ENCODE results near the gene CTIF. TPM values are rescaled to one million over a fixed set of nuclear protein-coding genes. Genes with fewer than 3 reads are reported as not detected.

Gene CTIF
- total RNA-seq, 1 donor from 2014 or later = 137 TPM

GRCh38 chr18:48839819-48840490 is 301.1 kb downstream of the CTIF start:
- peaks cover 22% of the 10 kb centered on the region for H3K4me1 Mint-ChIP-seq (ENCODE audit: low read depth, unreplicated experiment)
- no peak overlapping the region for H3K4me3 Mint-ChIP-seq (ENCODE audit: unreplicated experiment)
- peak; percentile 1 for DNase-seq
- TF ChIP-seq CTCF (IDR thresholded peaks at IDR 0.05; ENCODE audit: partially characterized antibody, unreplicated experiment) = no peak
- no peak overlapping the region for H3K27ac Mint-ChIP-seq (ENCODE audit: unreplicated experiment)
- H3K36me3 Mint-ChIP-seq (ENCODE audit: unreplicated experiment) = no peaks in the 10 kb centered on the region
- peaks cover 11% of the 10 kb centered on the region for H3K27me3 Mint-ChIP-seq (ENCODE audit: unreplicated experiment)
- peaks cover 7% of the 10 kb centered on the region for H3K9me3 Mint-ChIP-seq (ENCODE audit: unreplicated experiment)

- no peak for TF ChIP-seq CTCF (IDR thresholded peaks at IDR 0.05; ENCODE audit: partially characterized antibody, unreplicated experiment)
- Mint-ChIP-seq H3K4me3 (ENCODE audit: unreplicated experiment) (no peak overlapping the region), H3K36me3 (ENCODE audit: unreplicated experiment) (peaks cover 4% of the 10 kb centered on the region), H3K4me1 (ENCODE audit: low read depth, unreplicated experiment) (peaks cover 22% of the 10 kb centered on the region), H3K27ac (ENCODE audit: unreplicated experiment) (no peak overlapping the region), H3K27me3 (ENCODE audit: unreplicated experiment) (peaks cover 11% of the 10 kb centered on the region), H3K9me3 (ENCODE audit: unreplicated experiment) (peaks cover 4% of the 10 kb centered on the region)
- DNase-seq = peak; percentile 19
These were observed 301.7 kb downstream of the CTIF start for GRCh38 chr18:48840491-48840877.

- peaks cover 16% of the 10 kb centered on the region for H3K36me3 Mint-ChIP-seq (ENCODE audit: unreplicated experiment)
- no peak for TF ChIP-seq CTCF (IDR thresholded peaks at IDR 0.05; ENCODE audit: partially characterized antibody, unreplicated experiment)
- H3K4me1 Mint-ChIP-seq (ENCODE audit: low read depth, unreplicated experiment) = peaks cover 22% of the 10 kb centered on the region
- H3K27me3 Mint-ChIP-seq (ENCODE audit: unreplicated experiment) = peaks cover 11% of the 10 kb centered on the region
- H3K9me3 Mint-ChIP-seq (ENCODE audit: unreplicated experiment) = peaks cover 11% of the 10 kb centered on the region
- H3K4me3 Mint-ChIP-seq (ENCODE audit: unreplicated experiment) = no peak overlapping the region
- peak; percentile 24 for DNase-seq
- peak overlapping the region; percentile 24 for H3K27ac Mint-ChIP-seq (ENCODE audit: unreplicated experiment)
These were observed 302.8 kb downstream of the CTIF start for GRCh38 chr18:48841381-48842258.

- peak overlapping the region; percentile 26 for H3K4me3 Mint-ChIP-seq (ENCODE audit: unreplicated experiment)
- no peak for TF ChIP-seq CTCF (IDR thresholded peaks at IDR 0.05; ENCODE audit: partially characterized antibody, unreplicated experiment)
- H3K27ac Mint-ChIP-seq (ENCODE audit: unreplicated experiment) = peak overlapping the region; percentile 14
- DNase-seq = peak; percentile 16
- H3K36me3 Mint-ChIP-seq (ENCODE audit: unreplicated experiment) = peaks cover 18% of the 10 kb centered on the region
- H3K4me1 Mint-ChIP-seq (ENCODE audit: low read depth, unreplicated experiment) = peaks cover 22% of the 10 kb centered on the region
- peaks cover 12% of the 10 kb centered on the region for H3K9me3 Mint-ChIP-seq (ENCODE audit: unreplicated experiment)
- peaks cover 12% of the 10 kb centered on the region for H3K27me3 Mint-ChIP-seq (ENCODE audit: unreplicated experiment)
These were observed 303.6 kb downstream of the CTIF start for GRCh38 chr18:48842259-48843061.
